CD4-positive, alpha-beta T cell treated with Interleukin-1 beta for 1 hour (primary cell): Measurements from ENCODE around the gene KLHDC4.
"Not testable (repeated sequence)": the region's sequence is repeated elsewhere in the genome, so short reads cannot be mapped to it uniquely, and the experiment has no call there.

Source experiments
- DNase-seq, 2 donors: peaks; one replicate each; pipeline ENCODE4 v3.0.0-alpha.2; 2020 to 2022

Gene KLHDC4

DNA sequence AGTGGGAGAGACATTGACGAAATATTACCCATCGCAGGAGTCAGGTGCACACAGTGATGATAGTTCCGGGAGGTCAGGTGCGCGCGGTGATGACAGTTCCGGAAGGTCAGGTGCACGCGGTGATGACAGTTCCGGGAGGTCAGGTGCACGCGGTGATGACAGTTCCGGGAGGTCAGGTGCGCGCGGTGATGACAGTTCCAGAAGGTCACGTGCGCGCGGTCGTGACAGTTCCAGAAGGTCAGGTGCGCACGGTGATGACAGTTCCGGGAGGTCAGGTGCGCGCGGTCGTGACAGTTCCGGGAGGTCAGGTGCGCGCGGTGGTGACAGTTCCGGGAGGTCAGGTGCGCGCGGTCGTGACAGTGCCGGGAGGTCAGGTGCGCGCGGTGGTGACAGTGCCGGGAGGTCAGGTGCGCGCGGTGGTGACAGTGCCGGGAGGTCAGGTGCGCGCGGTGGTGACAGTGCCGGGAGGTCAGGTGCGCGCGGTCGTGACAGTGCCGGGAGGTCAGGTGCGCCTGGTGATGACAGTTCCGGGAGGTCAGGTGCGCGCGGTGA is 84.7 kb downstream of the KLHDC4 start:
- DNase-seq: not testable (repeated sequence)

DNA sequence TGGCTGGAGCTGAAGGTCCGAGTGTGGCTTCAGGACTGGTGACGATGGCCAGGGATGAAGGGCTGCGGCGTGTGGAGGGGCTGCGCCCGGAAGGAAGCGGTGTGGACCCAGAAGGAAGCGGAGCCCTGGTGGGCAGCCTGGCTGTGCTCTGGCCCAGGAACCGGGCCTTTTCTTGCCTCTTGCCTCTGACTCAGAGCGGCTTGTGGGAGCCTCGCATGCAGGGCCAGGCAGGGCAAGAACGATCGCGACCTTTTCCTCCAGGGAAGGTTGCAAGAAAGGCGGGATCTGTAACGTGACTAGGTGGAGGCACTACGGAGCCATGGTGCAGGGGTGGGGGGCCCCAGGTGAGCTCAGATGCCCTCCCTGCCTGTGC is 85.5 kb downstream of the KLHDC4 start:
- DNase-seq: no peak

DNA sequence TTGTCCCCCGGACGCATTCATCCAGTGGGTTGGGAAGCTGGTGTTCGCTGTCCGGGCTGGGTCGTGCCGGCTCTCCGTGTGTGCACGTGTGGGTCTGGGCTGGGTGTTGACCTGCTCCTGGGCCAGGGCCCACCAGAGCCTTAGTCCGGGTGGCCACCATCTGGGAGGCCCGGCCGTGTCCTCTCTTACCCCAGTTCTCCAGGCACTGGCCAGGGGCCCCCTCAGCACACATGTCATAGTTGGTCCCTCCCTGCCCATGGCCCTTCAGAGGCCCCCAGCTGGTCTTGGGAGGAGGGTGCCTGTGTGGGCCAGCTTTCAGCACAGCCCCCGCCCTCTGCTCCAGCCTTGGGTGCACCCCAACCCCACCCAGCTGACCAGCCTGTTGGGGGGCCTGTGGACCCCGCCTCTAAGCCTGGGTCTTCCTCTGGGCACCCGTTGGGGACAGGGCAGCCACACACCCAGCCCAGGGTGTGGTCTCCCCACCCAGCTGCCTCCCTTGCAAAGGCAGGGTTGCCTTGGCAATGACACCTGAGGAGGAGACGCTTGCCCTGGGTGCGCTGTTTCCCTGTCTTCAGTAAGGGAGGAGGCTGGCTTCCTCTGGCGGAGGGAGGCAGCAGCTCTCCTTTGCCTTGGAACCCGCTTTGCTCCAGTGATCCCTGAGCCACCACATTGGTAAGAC is 86.1 kb downstream of the KLHDC4 start:
- no peak for DNase-seq

DNA sequence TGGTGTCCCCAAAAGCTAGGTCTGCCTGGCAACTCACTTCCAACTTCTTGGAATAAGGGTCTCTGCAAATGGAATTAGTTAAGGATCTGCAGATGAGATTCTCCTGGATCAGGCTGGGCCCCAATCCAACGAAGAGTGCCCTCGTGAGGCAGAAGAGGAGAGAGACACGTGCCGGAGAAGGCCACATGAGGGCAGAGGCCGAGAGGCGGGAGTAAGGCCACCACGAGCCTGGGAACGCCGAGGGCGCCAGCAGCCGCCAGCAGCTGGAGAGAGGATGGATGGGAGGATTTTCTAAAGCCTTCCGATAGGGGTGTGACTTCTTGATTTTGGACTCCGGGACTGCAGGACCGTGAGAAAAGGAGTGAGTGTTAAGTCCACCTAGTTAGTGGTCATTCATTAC is 87.2 kb downstream of the KLHDC4 start:
- no peak for DNase-seq

DNA sequence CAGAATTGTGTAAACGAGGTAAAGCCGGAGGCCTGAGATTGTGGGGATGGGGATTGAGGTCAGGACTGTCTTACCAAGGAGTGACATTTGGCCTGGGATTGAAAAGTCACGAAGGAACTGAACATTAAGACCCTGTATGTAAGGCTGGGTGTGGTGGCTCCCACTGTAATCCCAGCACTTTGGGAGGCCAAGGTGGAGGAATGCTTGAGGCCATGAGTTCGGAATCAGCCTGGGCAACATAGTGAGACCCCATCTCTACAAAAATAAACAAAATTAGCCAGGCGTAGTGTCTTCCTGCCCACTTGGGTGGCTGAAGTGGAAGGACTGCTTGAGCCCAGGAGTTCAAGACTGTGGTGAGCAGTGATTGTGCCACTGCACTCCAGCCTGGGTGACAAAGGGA is 88.0 kb downstream of the KLHDC4 start:
- no peak for DNase-seq

- DNase-seq: no peak
Observed at GRCh38 chr16:87675111-87675719, 90.6 kb downstream of the KLHDC4 start.

DNA sequence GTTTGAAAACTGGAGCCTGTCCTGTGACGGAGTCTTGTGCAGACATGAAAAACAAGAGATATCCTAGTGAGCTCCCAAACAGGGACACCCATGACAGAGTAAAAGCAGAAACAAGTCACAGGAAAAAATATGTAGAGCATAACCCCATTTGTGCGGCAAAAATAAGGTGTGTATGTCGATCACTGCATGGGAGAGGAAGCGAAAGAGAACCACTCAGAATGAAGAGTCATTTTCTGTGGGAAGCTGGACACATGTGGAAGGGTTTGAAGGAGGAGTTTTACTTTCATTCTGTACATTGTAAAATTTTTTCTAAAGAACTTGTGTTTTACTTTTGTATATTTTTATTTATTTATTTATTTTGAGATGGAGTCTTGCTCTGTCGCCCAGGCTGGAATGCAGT is 91.4 kb downstream of the KLHDC4 start:
- DNase-seq: no peak

DNA sequence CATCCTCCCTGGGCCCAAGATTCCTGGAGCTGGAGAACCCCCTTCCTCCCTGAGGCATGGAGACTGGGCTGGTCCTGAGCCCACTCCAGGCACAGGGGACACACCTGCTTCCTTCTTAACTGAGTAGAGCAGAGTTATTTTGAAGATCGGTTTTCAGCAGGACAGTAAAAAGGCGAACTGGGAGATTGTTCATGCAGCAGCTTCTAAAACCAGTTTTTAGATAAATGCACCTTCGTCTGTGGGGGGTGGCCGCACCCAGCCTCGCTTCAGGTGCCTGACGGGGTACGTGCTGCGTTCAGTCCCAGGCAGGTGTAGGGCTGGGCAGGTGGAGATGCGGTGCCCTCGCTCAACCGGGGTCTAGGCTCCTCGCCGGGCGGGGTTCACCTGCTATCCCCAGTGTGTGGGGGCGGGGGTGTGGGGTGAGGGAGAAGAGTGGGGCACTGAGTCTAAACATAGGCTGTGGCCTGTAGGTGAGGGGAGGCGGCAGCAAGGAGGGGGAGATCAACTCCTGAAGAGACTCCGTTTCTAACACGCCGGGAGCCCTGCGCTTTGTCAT is 94.0 kb downstream of the KLHDC4 start:
- no peak for DNase-seq

DNA sequence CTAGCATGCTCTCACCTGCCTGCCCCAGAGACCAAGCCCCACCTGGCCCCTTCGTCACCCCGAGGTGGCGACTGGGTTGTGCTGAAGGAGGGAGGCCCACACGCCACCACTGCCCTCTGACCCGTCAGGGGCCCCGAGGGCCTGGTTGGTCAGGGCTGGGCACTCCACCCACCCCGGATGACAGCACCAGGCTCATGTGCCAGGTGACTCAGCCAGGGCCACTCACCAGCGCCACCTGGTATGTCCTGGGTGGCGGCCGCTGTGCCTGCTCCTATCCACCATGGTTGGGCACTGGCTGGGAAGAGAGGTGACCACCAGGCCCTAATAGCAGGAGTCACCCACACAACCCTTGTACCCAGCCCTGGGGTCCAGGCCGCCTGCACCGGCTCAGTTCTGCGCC is 94.6 kb downstream of the KLHDC4 start:
- DNase-seq: no peak

DNA sequence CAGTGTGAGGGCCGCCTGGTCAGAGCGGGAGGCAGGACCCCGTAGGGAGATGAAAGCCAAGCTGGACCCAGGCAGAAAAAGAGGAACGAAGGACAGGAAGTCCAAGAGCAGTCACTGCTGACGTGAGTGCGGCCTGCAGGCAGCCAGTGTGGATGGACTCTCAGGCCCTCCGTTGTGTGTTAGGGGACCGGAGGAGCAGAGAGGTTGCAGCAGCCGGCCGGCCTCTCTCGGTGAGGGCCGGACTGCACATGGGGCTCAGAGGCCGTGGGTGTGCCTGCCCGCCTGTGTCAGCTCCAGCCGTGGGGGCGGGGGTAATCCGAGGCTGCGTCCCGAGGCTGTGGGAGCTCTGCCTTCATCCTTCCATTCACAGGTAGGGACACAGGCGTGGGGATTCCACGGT is 96.1 kb downstream of the KLHDC4 start:
- DNase-seq: no peak

- DNase-seq: no peak
Observed at GRCh38 chr16:87667946-87668345, 97.8 kb downstream of the KLHDC4 start.

GRCh38 chr16:87667443-87667842 is 98.3 kb downstream of the KLHDC4 start:
- no peak for DNase-seq

- DNase-seq: no peak
Observed at GRCh38 chr16:87666919-87667318, 98.9 kb downstream of the KLHDC4 start.

- DNase-seq: no peak
Observed at GRCh38 chr16:87665193-87665592, 100.6 kb downstream of the KLHDC4 start.

- DNase-seq: no peak
Observed at GRCh38 chr16:87664792-87665191, 101.0 kb downstream of the KLHDC4 start.

DNA sequence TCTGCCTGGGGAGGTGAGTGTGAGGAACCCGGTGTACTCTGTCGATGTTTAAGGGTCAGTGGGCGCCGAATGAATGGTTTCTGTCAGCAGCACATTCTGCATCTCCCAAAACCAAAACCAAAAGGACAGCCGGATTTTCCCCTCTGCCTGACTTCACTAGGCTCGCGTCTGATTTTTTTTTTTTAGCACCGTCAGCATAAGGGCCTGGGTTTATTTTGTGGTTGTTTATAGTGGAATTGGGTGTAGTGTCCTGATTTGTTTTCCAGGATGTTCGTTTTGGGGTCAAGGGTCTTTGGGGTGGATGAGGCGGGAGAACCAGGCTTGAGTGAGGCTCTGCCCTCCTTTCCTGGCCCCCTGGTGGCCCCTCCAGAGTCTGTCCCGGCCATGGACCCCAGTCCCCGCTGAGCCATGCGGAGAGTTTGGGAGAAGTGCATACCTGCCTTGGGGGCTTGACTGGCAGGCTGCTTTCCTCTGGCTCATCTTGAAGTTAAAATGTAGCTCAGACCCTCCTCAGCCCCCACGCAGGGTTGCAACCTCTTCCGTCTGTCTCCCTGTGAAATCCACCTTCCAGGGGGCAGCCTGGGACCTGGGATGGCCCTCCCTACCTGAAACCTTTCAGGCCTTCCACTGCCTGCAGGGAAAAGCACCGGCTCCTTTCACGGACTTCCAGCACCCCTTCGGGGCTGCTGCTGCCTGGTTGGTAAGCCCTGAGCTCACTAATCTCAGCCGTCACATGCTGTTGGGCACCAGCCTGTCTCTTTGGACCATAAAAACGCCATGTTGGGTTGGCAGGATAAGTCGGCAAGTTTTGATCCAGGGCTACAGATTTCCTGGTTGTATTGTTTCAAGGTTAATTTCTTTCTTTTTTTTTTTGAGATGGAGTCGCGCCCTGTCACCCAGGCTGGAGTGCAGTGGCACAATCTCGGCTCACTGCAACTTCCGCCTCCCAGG is 103.3 kb downstream of the KLHDC4 start:
- DNase-seq: no peak

DNA sequence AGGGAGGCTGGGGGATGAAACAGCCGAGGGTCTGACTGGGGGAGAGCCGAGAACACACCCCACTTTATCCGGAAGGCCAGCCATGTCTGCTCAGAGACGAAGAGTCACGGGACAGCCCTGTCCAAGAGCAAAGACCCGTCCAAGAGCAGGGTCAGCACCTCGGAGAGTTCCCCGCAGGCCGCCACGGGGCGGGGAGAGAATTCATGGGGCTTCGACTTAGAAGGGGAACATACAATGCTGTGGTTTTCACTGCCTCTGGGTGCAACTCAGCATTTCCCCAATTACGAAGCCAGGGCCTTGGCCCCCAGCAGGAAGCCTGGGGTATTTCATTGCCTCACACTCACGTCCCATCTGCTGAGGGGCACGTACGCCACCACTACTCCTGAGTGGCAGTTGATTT is 104.2 kb downstream of the KLHDC4 start:
- peak; percentile 22 to 39 for DNase-seq

- no peak for DNase-seq
Observed at GRCh38 chr16:87658564-87659225, 107.1 kb downstream of the KLHDC4 start.
